ENCODE data around the gene LGALS7. TPM values are rescaled to one million over a fixed set of nuclear protein-coding genes. Genes with fewer than 3 reads are reported as not detected.

Gene LGALS7
- polyA plus RNA-seq, 1 of the 3 experiments (the other 2 are of a cell fraction) = not detected

- no peak for TF ChIP-seq MXI1 (IDR thresholded peaks at IDR 0.05; ENCODE audit: low read depth, low read length)
- TF ChIP-seq TAF1 (IDR thresholded peaks at IDR 0.05; ENCODE audit: borderline replicate concordance, low read depth, low read length) = no peak
- TF ChIP-seq RXRA (IDR thresholded peaks at IDR 0.05; ENCODE audit: borderline replicate concordance, low read depth) = no peak
- no peak for TF ChIP-seq SIN3A (IDR thresholded peaks at IDR 0.05; ENCODE audit: borderline replicate concordance, low read depth, low read length)
- no peak for TF ChIP-seq TCF12 (IDR thresholded peaks at IDR 0.05)
- TF ChIP-seq FOSL2 (IDR thresholded peaks at IDR 0.05; ENCODE audit: borderline replicate concordance, low read depth) = no peak
- TF ChIP-seq RFX5 (IDR thresholded peaks at IDR 0.05; ENCODE audit: low read length) = no peak
- no peak for TF ChIP-seq PBX3 (IDR thresholded peaks at IDR 0.05)
- no peak for TF ChIP-seq JUND (IDR thresholded peaks at IDR 0.05)
- no peak for TF ChIP-seq USF2 (IDR thresholded peaks at IDR 0.05; ENCODE audit: borderline replicate concordance, low read depth, low read length)
- TF ChIP-seq FOXJ3 (CRISPR knock-in tag; IDR thresholded peaks at IDR 0.05) = no peak
- no peak for TF ChIP-seq YY1 (IDR thresholded peaks at IDR 0.05; ENCODE audit: low read depth)
- no peak for TF ChIP-seq ZBTB33 (IDR thresholded peaks at IDR 0.05; ENCODE audit: borderline replicate concordance, low read depth)
- TF ChIP-seq GATA2 (CRISPR knock-in tag; IDR thresholded peaks at IDR 0.05) = no peak
- TF ChIP-seq POLR2AphosphoS5 (IDR thresholded peaks at IDR 0.05; ENCODE audit: low read depth, low read length) = no peak
- TF ChIP-seq FOXM1 (IDR thresholded peaks at IDR 0.05; ENCODE audit: low read depth) = no peak
- TF ChIP-seq GABPA (IDR thresholded peaks at IDR 0.05; ENCODE audit: low read depth) = no peak
- TF ChIP-seq EP300 (IDR thresholded peaks at IDR 0.05; ENCODE audit: borderline replicate concordance in 1 of 2, low read depth in 1 of 2, low read length in 1 of 2) = no peak
- no peak for DNase-seq
- no peak within 1 kb of the TSS for H3K9ac ChIP-seq
- CTCF ChIA-PET = interaction anchor here (2.5 kb wide), 1 partner anchor 19 kb away, joined by 13 read pairs; no protein-coding TSS in a partner anchor
- WGBS (ENCODE audit: low lambda C conversion rate) = 78% methylated on average over 10 of the region's 17 CpGs
- no peak within 1 kb of the TSS for H2AFZ ChIP-seq (ENCODE audit: low read depth)
- H3K27ac ChIP-seq (ENCODE audit: low read depth in 2 of 2, low read length in 1 of 2) = no peak within 1 kb of the TSS
- H3K79me2 ChIP-seq (ENCODE audit: insufficient read depth) = no peaks in the 10 kb centered on the region
- no peaks in the 10 kb centered on the region for H3F3A ChIP-seq (replicated peaks; ENCODE audit: insufficient read depth)
- no peaks in the 10 kb centered on the region for H3K27me3 ChIP-seq (ENCODE audit: insufficient read depth)
- H3K9me2 ChIP-seq = no peaks in the 10 kb centered on the region
- no peak within 1 kb of the TSS for H3K4me3 ChIP-seq (ENCODE audit: low read depth in 2 of 2, low read length in 1 of 2)
- no peaks in the 10 kb centered on the region for H3K9me3 ChIP-seq
- no peaks in the 10 kb centered on the region for H4K20me1 ChIP-seq (ENCODE audit: insufficient read depth)
- no peaks in the 10 kb centered on the region for H3K4me1 ChIP-seq (ENCODE audit: control insufficient read depth in 1 of 2, insufficient read depth in 2 of 2, low read depth in 1 of 2, low read length in 1 of 2)
- H3K36me3 ChIP-seq (replicated peaks in 1 of 2; ENCODE audit: control insufficient read depth in 1 of 2, insufficient read depth in 2 of 2, low read length in 1 of 2) = no peaks in the 10 kb centered on the region
- POLR2A ChIA-PET = no interaction called here
- no peak within 1 kb of the TSS for H3K4me2 ChIP-seq
These were observed 15.3 kb upstream of the LGALS7 start, which contains the start of gene LGALS7B for GRCh38 chr19:38788478-38789243. LGALS7B (plus strand) TSS chr19:38789200; CDS start chr19:38789227, 27 bp downstream.

Data from SK-N-SH (cell line).